NCI-H1694 treated with DMSO at 0.1 percent for 48 hours (cell line): ENCODE measurements around the gene ADPGK.
"Not testable (repeated sequence)": the region's sequence is repeated elsewhere in the genome, so short reads cannot be mapped to it uniquely, and the experiment has no call there.

Experiments
- DNase-seq: peaks from one replicate; lab custom pipeline; 2025; lab: John Stamatoyannopoulos, UW

The ADPGK gene

GRCh38 chr15:72749700-72750099 lies 33.9 kb downstream of the ADPGK start:
- no peak for DNase-seq

GRCh38 chr15:72740219-72740618 lies 43.3 kb downstream of the ADPGK start:
- no peak for DNase-seq

GRCh38 chr15:72737723-72738122 lies 45.8 kb downstream of the ADPGK start:
- no peak for DNase-seq

GRCh38 chr15:72737061-72737460 lies 46.5 kb downstream of the ADPGK start:
- no peak for DNase-seq

- DNase-seq, result no peak
Measured at GRCh38 chr15:72735111-72735510, 48.4 kb downstream of the ADPGK start.

GRCh38 chr15:72733941-72734738 lies 49.4 kb downstream of the ADPGK start:
- DNase-seq, result no peak

GRCh38 chr15:72732516-72732915 lies 51.0 kb downstream of the ADPGK start:
- DNase-seq, result no peak

GRCh38 chr15:72732086-72732485 lies 51.5 kb downstream of the ADPGK start:
- DNase-seq, result no peak

GRCh38 chr15:72728821-72729220 lies 54.7 kb downstream of the ADPGK start:
- DNase-seq, result no peak

GRCh38 chr15:72728249-72728648 lies 55.3 kb downstream of the ADPGK start:
- DNase-seq, result not testable (repeated sequence)

GRCh38 chr15:72727154-72727553 lies 56.4 kb downstream of the ADPGK start:
- DNase-seq, result no peak

- DNase-seq, result not testable (repeated sequence)
Measured at GRCh38 chr15:72725851-72726250, 57.7 kb downstream of the ADPGK start.

- no peak for DNase-seq
Measured at GRCh38 chr15:72725446-72725845, 58.1 kb downstream of the ADPGK start.

GRCh38 chr15:72724028-72724427 lies 59.5 kb downstream of the ADPGK start:
- DNase-seq, result no peak

GRCh38 chr15:72722071-72722696 lies 61.4 kb downstream of the ADPGK start:
- DNase-seq, result peak; percentile 51

GRCh38 chr15:72708551-72709303 lies 74.8 kb downstream of the ADPGK start:
- not testable (repeated sequence) for DNase-seq

- no peak for DNase-seq
Measured at GRCh38 chr15:72706266-72706665, 77.3 kb downstream of the ADPGK start.
